ENCODE results near the gene CDHR2.

- TF ChIP-seq POLR2A (IDR thresholded peaks at IDR 0.05) (no peak), CTCF (IDR thresholded peaks at IDR 0.05) (no peak)
These were observed 39.2 kb downstream of the CDHR2 start for GRCh38 chr5:176588297-176588696.
